ENCODE measurements around the gene TBK1.

Gene TBK1

GRCh38 chr12:64452559-64453329 is 824 bp downstream of the TBK1 start:
- DNase-seq: no peak

GRCh38 chr12:64455506-64455905 is 3.6 kb downstream of the TBK1 start:
- DNase-seq: no peak

- no peak for DNase-seq
These were observed 4.2 kb downstream of the TBK1 start for GRCh38 chr12:64456119-64456518.

GRCh38 chr12:64457032-64457431 is 5.1 kb downstream of the TBK1 start:
- DNase-seq: no peak

- no peak for DNase-seq
These were observed 5.5 kb downstream of the TBK1 start for GRCh38 chr12:64457466-64457865.

GRCh38 chr12:64457923-64458322 is 6.0 kb downstream of the TBK1 start:
- DNase-seq: no peak

GRCh38 chr12:64459394-64459891 is 7.5 kb downstream of the TBK1 start:
- no peak for DNase-seq

GRCh38 chr12:64461634-64462414 is 9.9 kb downstream of the TBK1 start:
- no peak for DNase-seq

GRCh38 chr12:64466178-64466577 is 14.3 kb downstream of the TBK1 start:
- DNase-seq: no peak

GRCh38 chr12:64468966-64469365 is 17.0 kb downstream of the TBK1 start:
- DNase-seq: no peak

- DNase-seq: no peak
These were observed 17.7 kb downstream of the TBK1 start for GRCh38 chr12:64469455-64470142.

GRCh38 chr12:64470495-64470894 is 18.6 kb downstream of the TBK1 start:
- no peak for DNase-seq

GRCh38 chr12:64473176-64473575 is 21.3 kb downstream of the TBK1 start:
- no peak for DNase-seq

GRCh38 chr12:64475518-64475917 is 23.6 kb downstream of the TBK1 start:
- DNase-seq: no peak

GRCh38 chr12:64476844-64477243 is 24.9 kb downstream of the TBK1 start:
- no peak for DNase-seq

GRCh38 chr12:64478661-64479060 is 26.7 kb downstream of the TBK1 start:
- no peak for DNase-seq

GRCh38 chr12:64480148-64480547 is 28.2 kb downstream of the TBK1 start:
- DNase-seq: no peak

- DNase-seq: no peak
These were observed 34.7 kb downstream of the TBK1 start for GRCh38 chr12:64486657-64487056.

GRCh38 chr12:64491718-64492117 is 39.8 kb downstream of the TBK1 start:
- no peak for DNase-seq

- no peak for DNase-seq
These were observed 41.6 kb downstream of the TBK1 start for GRCh38 chr12:64493513-64493912.

- no peak for DNase-seq
These were observed 43.2 kb downstream of the TBK1 start for GRCh38 chr12:64494998-64495729.

GRCh38 chr12:64496839-64497400 is 45.0 kb downstream of the TBK1 start:
- no peak for DNase-seq

Measured in effector CD8-positive, alpha-beta T cell (primary cell).